Effector CD8-positive, alpha-beta T cell (primary cell): ENCODE results near the gene VOPP1.
A peak's percentile ranks its signal among the peaks of the same experiment; 100 is the strongest.

ENCODE experiments used
- DNase-seq: peaks from one replicate; lab custom pipeline; 2025; lab: John Stamatoyannopoulos, UW

The VOPP1 gene

DNA sequence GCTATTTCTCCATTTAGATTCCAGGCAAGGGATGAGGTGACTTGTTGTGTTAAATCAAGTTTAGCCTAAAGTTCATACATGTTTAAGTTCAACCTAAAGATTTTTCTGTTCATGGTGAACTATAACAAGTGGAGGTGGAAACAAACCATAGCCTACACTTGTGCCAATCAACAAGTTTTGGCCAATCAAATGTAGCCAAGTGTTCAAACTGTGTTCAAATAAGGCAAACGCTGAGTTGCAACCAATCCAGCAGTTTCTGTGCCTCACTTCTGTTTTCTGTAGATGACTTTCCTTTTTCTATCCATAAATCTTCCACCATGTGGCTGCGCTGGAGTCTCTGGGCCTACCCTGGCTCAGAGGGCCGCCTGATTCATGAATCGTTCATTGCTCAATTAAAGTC, 4.5 kb upstream of the VOPP1 start:
- DNase-seq = no peak

DNA sequence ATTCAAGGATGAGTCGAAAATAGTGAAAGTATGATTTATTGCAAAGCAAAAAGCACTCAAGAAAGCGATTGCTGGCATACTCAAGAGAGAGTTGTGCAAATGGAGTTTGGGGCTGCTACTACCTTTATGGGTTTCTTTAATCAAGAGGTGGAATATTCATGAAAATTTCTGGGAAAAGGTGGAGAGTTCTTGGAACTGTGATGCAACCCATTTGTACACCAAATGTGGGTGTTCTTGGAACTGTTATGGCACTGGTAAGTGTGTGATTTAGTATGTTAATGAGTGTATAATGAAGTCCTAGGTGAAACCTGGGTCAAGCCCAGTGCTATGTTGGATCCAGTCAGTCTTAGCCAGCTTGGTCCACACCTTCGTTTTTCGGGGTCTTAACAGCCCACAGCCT, 3.4 kb upstream of the VOPP1 start:
- DNase-seq = no peak

DNA sequence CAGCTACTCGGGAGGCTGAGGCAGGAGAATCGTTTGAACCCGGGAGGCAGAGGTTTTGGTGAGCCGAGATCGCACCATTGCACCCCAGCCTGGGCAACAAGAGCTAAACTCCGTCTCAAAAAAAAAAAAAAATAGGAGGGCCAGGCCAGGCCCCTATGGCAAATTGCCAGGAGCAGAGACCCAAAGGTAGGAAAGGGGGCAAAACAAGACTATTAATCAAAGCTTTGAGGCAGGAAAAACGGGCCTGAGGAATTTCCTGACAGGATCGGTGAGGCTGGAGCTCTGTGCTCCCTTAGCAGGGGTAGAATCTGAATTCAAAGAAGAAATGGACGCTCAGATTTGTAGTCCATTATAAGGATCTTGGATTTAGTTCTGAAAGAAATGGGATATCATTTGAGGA, 2.8 kb upstream of the VOPP1 start:
- no peak for DNase-seq

DNA sequence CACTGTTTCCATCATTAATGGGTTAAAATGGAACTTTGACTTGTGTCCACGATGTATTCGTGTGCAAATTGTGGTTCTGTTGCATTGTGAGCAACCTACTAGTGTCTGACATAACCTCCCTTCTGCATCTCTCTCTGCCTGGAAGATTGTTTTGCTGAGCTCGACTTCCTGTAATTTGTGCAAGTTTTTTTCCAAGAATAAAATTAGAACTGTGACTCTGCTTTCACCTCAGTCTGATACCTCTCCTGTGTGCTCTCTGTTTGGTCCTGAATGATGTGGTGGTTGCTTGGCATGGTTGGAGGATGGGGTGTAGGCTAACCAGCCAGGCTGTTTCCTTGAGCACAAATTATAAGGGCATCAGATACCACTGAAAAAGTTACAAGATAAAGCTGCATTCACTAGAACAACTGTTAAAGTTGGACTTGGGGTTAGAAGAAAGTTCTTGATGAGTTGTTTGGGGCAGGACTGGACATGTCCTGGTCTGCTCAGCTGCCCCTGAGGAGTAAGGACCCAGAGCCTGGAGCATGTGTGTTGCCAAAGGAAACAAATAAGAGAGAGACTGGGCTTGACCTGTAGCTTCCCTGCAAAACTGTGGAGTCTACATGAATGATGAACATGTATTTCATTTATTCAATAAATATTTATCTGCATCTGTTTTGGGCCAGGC, 1.9 kb upstream of the VOPP1 start:
- DNase-seq = no peak

DNA sequence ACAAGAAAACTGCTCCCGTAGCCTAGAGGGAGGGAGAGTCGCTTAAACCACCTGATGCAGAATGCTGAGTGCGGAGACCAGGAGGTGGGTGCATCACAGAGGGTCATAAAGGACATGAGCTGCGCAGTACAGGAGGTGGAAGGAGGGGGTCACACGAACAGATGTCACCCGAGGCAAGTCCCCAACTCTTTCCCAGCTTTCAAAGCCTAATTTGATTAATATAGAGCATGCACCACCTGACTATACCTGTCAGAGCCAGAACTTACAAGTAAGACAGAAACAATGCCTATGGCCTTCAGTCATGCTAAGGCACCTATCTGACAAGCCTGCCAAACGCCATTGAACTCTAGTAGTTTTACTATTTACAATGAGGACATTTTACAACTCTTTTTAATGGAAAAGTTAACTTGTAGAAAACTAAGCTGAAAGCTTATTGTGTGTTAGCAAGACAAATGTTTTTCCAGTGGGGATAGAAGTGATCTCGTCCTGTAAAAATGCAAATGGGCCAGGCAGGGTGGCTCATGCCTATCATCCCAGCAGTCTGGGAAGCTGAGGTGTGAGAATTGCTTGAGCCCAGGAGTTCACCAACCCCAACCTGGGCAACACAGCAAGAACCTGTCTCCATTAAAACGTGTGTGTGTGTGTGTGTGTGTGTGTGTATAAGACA, 1.1 kb upstream of the VOPP1 start:
- no peak for DNase-seq

DNA sequence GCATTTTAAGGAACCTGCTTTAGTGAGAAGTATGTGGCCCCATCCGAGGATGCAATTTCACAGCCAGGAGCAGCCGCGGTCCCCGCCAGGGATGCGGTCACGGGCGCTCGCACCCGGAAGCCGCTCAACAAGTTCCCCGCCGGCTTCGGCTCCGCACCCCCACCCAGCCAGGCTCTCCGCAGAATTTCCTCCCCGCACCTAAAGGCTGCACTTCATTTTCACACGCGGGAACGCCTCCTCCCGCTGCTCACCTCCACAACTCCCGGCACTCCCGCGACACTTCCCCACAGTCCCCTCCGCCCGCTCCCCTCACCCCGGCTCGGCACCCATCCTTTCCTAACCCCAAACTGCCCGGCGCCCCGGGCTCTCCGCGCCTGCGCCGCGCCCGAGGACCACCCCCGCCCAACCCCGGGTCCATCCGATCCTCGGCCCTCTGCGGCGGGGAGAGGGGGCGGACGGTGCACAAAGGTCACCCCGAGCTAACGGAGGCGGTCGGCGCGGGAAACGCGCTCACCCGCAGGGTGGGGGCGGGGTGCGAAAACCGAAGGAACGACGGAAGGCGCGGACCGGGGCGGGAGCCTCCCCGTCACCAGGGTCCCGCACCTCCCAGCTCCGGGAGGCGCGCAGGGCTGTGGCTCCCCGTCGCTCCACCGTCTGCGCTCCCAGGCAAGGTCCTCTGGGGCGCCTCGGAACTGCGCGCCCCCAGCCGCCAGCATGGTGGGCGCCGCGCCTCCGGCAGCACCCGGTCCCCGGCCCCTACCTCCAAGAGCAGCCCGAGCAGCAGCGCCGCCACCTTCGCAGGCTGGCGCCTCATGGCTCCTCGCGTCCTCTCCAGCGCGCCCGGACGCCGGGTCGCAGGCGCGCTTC, 558 bp downstream of the VOPP1 start:
- DNase-seq = peak; percentile 23

DNA sequence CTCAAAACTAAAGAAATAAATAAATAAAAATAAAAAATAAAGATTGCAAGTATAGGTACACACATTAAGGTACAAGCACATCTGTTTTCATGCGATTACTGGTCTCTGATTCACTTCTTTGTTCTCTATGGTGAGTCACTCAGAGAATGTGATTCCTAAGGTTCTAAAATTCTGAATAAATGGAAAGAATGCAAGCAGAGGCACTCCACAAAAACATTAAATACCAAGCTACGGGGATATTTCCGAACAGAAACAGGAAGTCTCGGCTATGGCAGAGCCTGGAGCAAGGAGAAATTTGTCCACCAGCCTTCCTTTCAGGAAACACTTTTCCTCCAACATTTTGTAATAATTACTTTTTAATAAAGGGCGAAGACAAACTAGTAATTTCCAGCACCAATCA, 1.4 kb downstream of the VOPP1 start:
- no peak for DNase-seq

DNA sequence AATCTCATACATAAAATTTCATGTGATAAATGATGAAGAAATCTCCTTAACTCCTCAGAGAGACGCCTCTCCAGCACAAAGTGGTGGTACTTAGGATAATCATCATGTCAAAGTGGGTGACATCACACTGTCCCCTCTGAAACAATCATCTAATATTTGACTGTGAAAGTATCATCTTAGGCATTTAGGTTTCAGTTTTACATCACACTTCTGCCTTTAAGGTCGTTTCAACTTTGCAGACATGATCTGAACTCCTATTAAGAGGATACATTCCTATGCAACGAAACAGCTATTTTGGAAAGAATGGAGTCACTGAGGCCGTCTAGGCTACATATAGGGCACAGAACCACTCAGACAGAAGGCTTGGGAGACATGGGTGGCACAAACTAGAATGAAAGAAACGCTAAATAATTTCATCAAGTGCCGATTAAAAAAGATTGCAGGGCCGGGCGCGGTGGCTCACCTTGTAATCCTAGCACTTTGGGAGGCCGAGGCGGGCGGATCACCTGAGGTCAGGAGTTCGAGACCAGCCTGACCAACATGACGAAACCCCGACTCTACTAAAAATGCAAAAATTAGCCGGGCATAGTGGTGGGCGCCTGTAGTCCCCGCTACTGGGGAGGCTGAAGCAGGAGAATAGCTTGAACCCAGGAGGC, 2.0 kb downstream of the VOPP1 start:
- DNase-seq = no peak

DNA sequence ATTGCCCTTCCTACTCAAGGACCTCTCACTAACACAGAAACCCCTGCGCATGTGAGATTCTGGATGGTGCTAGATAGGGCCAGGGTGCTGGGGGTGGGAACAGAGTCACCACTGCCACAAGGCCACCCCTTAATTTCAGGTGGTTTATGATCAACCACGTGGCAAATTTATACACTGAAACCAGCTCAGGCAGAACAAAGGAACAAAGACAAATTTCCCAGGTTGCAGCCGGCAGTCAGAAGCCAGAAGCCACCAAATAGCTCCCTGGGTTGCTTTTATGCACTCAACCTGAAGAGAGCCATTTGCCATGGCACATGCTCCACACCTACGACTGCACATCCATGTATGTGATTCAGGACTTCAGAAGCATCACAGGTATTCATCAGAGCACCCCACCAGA, 2.5 kb downstream of the VOPP1 start:
- no peak for DNase-seq

DNA sequence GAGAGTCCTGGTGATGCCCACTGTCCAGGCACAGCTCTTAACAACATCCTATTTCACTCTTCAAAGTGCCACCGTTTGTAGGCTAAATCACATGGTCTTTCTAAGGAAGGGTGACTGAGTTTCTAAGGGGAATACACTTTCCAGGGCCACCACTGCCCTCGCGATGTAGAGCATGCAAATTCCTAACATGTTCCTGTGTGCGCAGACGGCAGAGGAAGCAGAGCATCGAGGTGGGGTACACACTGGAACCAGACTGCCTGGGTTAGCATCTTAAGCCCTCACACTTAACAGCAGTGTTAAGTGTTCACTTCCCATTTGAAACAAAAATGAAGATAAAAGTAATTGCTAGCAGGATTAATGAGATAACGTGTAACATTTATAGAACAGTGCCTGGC, 3.0 kb downstream of the VOPP1 start:
- DNase-seq = no peak

DNA sequence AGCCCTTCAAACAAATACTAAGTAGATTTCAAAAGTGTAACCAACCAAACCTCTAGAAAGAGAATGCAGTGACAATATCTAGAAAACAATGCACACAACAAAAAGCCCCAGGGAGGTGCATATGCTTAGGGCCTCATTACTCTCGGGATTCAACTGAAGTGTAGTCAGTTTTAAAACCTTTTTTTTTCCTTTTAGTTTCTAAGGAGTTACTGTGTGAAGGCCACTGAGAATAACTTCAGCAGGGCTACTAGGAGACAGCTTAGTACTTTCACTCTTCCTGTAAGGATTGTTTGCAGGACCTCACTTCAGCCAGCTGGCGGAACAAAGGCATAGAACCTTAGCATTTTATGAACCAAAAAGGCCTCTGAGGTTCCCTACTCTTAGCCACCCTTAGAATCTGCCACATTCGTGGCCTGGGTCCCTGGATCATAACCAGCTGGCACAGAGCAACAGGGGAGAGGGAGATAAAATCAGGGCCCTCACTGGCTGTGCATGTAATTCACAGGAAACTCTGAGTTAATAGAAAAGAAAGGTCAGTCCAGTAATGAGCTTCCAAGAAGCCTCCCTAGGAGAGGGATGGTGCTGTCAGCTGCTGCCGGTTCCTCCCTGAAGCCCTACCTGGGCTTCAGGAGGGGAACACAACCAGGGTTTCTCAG, 3.6 kb downstream of the VOPP1 start:
- DNase-seq = no peak

DNA sequence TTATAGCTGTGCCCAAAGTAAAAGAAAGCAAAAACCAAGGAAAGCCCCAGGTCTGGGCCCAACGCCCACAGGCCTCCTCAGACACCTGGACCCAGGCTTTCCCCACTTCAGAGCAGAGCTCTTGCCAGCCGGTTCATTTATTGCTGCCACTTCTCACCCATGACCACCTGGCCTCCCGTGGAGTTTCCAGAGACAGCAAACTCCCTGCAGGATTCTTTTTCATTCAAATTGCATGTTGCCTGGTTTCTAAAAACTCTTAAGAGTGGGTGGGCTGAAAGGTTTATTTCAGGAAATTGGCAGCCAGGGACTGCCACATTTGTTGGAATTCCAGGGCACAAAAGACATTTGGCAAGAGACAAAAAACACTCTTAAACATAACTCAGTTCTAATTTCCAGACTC, 4.7 kb downstream of the VOPP1 start:
- DNase-seq = no peak

DNA sequence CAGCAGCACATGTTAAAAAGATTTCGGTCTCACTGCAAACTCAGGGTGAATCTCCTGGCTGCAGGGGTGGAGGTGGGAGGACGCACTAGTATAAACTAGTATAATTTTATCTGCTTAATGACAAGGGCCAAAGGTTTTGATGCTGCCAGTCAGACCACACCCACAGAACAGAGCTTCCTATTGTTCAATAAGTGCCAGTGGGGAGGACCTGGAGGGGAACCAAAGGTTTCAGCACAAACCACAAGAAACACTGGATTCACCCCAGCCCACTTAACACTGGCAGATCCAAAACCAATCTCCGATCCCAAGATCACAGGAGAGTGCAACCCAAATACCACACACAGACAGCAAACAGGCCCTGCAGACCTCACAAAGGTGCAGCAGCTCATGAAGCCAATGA, 6.6 kb downstream of the VOPP1 start:
- DNase-seq = no peak

DNA sequence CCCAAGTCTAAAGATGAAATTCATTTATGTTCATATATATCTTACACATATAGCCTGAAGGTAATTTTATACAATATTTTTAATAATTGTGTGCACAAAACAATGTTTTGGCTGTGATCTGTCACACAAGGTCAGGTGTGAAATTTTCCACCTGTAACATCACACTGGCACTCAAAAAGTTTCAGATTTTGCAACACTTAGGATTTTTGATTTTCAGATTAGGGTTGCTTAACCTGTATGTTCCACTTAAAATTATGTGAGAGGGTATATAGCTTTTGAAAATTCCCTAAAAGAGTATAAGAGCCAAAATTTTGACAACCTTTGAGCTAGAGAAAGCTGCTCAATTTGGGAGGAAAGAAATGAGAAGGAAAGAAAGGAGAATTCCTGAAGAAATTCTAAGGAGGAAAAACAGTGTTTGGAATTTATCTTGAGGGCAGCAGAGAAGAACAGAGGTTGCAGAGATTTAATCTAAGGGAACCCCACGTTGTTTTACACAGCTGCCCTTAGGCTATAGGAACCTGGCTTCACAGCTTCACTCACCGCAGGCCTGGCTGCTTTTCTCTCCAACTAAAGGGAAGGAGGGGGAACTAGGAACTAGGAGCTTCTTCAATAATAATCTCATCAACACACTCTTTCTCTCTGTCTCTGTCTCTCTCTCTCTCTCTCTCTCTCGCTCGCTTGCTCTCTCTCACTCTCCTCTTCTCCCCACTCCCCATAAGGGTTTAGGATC, 8.5 kb downstream of the VOPP1 start:
- DNase-seq = no peak

DNA sequence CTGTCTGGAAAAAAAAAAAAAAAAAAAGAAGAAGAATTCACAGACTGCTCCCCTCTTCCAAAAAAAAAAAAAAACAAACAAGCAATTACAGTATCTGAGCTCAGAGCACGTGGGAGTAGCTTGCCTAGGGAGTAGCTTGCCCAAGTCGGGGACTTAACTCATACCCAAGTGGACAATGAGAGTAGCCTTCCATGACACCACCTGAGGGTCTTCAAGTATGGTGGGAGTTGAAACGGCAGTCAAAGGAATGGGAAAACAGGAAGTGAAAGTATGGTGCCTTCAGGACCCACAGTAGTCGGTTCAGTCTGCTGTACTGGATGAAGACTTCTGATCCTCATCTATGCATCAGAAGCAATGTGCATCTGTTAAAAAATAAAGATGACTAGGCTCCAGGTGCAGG, 10.6 kb downstream of the VOPP1 start:
- DNase-seq = no peak

DNA sequence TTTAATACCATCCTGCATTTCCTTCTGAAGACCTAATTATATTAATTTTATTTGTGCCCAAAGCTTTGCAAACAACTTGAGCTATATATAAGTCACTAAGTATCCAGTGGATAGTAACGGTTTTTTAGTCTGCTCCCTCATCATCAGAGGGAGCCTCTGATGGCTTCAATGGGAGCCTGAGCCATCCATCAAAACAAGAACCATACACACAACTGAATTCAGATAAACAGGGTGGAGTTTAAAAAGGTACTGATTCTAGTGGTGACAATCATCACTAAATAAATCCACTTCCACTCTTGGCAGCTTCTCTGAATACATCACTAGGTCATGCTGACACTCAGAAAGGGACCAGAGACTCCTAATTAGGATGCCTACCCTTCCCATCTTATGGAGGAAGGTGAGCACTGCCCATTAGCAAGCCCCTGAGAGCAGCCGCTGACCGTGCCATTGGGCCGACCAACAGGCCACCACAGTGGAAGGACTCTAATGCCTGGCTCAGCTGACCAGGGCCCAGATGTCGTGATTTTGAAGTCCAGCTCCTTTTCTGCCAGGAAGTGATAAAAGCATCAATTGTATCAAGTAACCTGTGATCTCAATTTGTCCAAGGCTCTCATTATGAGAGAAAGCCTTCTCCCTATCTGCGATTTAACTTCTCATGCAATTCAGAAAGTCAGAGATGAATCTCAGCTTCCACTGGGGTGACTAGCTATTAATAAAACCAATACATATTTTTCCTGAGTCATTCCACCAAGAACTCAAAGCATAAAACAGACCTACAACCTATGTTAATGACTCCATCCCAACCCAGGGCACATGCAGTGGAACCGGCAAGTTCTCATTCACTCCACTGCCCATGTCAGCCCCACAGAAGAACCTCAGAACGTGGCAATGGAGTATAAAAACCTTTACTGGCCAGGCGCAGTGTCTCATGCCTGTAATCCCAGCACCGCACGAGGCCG, 13.1 kb downstream of the VOPP1 start:
- no peak for DNase-seq

DNA sequence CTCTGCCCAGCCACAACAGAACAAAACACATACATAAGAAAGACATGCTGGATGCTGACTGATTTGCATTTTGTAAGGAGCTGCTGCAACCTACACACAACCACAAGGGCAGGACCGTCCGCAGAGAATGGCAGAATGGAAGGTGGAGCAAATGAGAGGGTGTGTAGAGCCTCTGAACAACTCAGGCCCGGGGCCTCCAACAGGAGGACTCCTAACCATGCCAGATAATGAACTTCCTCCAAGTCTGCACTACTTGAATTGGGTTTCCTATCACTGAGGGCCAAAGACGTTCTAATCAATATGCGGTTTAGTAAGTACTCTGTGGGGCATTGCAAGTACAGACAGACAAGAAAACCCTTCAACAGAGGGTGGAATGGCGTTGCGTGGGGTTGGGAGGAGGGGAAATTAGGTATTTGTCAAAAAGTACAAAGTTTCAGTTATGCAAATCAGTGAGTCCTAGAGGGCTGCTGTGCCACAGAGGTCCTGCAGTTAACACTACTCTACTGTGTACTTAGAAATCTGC, 14.6 kb downstream of the VOPP1 start:
- DNase-seq = no peak

DNA sequence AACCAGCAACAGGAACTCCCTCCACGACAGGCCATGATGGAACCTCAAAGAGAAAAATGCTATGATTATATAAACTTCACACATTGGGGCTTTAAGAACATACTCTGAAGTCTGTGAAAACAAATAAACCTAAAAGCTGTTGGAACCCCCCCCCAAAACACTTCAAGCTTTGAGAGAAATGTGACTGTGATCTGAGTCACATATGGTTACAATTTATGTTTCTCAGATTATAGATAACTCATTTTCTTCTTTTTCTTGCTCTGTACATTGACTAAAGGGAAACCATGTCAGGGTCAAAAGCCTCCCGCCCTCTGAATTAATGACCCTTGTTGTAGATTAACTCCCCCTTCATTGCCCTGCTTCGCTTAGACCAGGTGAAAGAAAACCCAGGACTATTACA, 15.8 kb downstream of the VOPP1 start:
- DNase-seq = no peak

DNA sequence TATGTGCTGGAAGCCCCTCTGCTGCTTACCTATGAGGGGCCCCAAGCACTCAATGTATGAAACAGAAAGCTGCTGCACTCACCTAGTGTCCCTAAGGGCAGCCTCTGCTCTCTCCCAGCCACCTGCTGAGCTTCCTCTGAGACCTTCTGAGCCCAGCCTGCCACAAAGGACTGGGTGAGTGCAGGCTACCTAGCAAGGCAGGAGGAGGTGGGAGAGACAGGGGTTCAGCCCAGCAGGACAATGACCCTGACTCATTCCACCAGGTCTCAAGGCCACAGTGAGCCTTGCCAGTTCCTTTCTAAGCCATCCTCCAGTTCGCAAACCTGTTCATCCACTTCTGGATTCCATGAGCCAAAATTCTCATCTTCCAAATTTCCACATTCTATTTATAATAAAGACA, 16.3 kb downstream of the VOPP1 start:
- no peak for DNase-seq

DNA sequence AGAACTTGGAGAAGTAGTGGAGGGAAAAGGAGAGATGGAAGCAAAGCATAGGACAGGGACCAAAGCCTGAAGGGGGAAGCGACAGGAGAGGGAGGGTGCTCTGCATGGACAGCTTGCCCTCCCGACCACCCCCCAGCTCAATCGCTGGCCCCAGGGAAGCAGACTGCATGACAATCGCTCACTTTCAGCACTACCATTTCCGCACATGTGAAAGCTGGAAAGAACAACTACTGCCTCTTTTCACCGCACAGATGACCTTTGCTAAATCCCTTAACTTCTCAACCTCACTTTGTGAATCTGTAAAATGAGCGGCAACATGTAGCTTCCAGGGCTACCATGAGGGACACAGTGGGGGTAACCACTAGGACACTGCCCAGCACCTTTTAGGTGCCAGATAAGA, 17.1 kb downstream of the VOPP1 start:
- DNase-seq = no peak
